Measurements from ENCODE around the gene AK5. TPM values are rescaled to one million over a fixed set of nuclear protein-coding genes. Genes with fewer than 3 reads are reported as not detected.

AK5 gene
- total RNA-seq, 1 experiment from 2014 or later: 3.0 TPM

- no peak for TF ChIP-seq POLR2AphosphoS5 (IDR thresholded peaks at IDR 0.05; ENCODE audit: low read depth, low read length)
- TF ChIP-seq TCF7L2 (IDR thresholded peaks at IDR 0.05; ENCODE audit: low read depth, low read length): peak; percentile 63; the same call in 1 of the 2 replicates
- TF ChIP-seq, protein P1, sequence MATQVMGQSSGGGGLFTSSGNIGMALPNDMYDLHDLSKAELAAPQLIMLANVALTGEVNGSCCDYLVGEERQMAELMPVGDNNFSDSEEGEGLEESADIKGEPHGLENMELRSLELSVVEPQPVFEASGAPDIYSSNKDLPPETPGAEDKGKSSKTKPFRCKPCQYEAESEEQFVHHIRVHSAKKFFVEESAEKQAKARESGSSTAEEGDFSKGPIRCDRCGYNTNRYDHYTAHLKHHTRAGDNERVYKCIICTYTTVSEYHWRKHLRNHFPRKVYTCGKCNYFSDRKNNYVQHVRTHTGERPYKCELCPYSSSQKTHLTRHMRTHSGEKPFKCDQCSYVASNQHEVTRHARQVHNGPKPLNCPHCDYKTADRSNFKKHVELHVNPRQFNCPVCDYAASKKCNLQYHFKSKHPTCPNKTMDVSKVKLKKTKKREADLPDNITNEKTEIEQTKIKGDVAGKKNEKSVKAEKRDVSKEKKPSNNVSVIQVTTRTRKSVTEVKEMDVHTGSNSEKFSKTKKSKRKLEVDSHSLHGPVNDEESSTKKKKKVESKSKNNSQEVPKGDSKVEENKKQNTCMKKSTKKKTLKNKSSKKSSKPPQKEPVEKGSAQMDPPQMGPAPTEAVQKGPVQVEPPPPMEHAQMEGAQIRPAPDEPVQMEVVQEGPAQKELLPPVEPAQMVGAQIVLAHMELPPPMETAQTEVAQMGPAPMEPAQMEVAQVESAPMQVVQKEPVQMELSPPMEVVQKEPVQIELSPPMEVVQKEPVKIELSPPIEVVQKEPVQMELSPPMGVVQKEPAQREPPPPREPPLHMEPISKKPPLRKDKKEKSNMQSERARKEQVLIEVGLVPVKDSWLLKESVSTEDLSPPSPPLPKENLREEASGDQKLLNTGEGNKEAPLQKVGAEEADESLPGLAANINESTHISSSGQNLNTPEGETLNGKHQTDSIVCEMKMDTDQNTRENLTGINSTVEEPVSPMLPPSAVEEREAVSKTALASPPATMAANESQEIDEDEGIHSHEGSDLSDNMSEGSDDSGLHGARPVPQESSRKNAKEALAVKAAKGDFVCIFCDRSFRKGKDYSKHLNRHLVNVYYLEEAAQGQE (IDR thresholded peaks at IDR 0.05; ENCODE audit: insufficient read depth in 1 of 2, low read depth in 2 of 2, low read length in 1 of 2): no peak
- Histone ChIP-seq H3K4me1 (ENCODE audit: control insufficient read depth, insufficient read depth, low read length) (peaks cover 9% of the 10 kb centered on the region; the same call in 1 of the 2 replicates), H3K36me3 (ENCODE audit: control insufficient read depth, insufficient read depth, low read length) (no peaks in the 10 kb centered on the region), H3K4me3 (ENCODE audit: low read depth in 2 of 2, low read length in 2 of 2) (no peak overlapping the region), H3K9me3 (ENCODE audit: control insufficient read depth, insufficient read depth, low read depth, low read length) (no peaks in the 10 kb centered on the region), H3K27me3 (ENCODE audit: control insufficient read depth, insufficient read depth, low read length) (no peaks in the 10 kb centered on the region), H3K27ac (ENCODE audit: low read length) (peak overlapping the region; percentile 19)
- ATAC-seq (no peak; the same call in 1 of the 2 replicates), DNase-seq (ENCODE audit: low read depth, low spot score) (no peak)
- in situ Hi-C loops (cut with HindIII; ENCODE audit: low pct_unique_long_range_greater_than_20kb, low sequenced_read_pairs) (no loop called here), intact Hi-C loops (cut with micrococcal nuclease; ENCODE audit: unreplicated experiment) (no loop called here)
- CTCF ChIA-PET: no interaction called here
- BruUV-seq (replicated peaks): no TSS peak
- POLR2A ChIA-PET: no interaction called here
These were observed 227.3 kb downstream of the AK5 start for GRCh38 chr1:77509051-77509492.

DNA sequence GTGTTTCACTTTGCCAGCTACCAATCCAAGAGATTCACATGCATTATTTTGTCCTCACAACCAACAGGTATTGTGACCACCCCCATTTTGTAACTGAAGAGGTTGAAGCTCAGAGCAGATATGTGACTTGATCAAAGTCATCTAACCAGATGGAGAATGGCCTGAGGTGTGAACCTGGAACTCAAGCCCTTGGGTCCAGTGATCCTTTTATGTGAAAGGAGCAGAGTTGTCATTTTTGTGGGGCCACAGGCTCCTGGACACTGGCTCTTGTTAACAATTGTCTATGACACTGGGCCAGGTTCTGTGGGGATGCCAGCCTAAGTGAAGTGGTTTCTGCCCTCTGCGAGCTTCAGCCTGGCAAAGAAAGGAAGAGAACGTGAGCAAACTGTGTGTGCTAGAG is 228.1 kb downstream of the AK5 start:
- in situ Hi-C loops (cut with HindIII; ENCODE audit: low pct_unique_long_range_greater_than_20kb, low sequenced_read_pairs): no loop called here
- no peak for DNase-seq (ENCODE audit: low read depth, low spot score)
- no peaks in the 10 kb centered on the region for H3K9me3 ChIP-seq (ENCODE audit: control insufficient read depth, insufficient read depth, low read depth, low read length)
- H3K27me3 ChIP-seq (ENCODE audit: control insufficient read depth, insufficient read depth, low read length): no peaks in the 10 kb centered on the region
- ChIA-PET POLR2A (interaction anchor here (0.7 kb wide), 1 partner anchor 26 kb away, joined by 6 read pairs; no protein-coding TSS in a partner anchor), CTCF (no interaction called here)
- H3K36me3 ChIP-seq (ENCODE audit: control insufficient read depth, insufficient read depth, low read length): no peaks in the 10 kb centered on the region
- TF ChIP-seq, protein P1 (IDR thresholded peaks at IDR 0.05; ENCODE audit: insufficient read depth in 1 of 2, low read depth in 2 of 2, low read length in 1 of 2): no peak
- TF ChIP-seq POLR2AphosphoS5 (IDR thresholded peaks at IDR 0.05; ENCODE audit: low read depth, low read length): no peak
- TF ChIP-seq SIN3A (IDR thresholded peaks at IDR 0.05; ENCODE audit: borderline replicate concordance, insufficient read depth, low read depth, low read length): no peak
- no peak for TF ChIP-seq CTCF (IDR thresholded peaks at IDR 0.05)
- no peak for TF ChIP-seq TCF7L2 (IDR thresholded peaks at IDR 0.05; ENCODE audit: low read depth, low read length)
- ATAC-seq: no peak
- peak overlapping the region; percentile 72 for H3K27ac ChIP-seq (ENCODE audit: low read length)
- BruUV-seq (replicated peaks): no TSS peak
- intact Hi-C loops (cut with micrococcal nuclease; ENCODE audit: unreplicated experiment): no loop called here
- peaks cover 18% of the 10 kb centered on the region; the same call in 1 of the 2 replicates for H3K4me1 ChIP-seq (ENCODE audit: control insufficient read depth, insufficient read depth, low read length)
- no peak overlapping the region for H3K4me3 ChIP-seq (ENCODE audit: low read depth in 2 of 2, low read length in 2 of 2)
